Fibroblast of lung (primary cell): Measurements from ENCODE around the gene SCAF11.

Experiments
- CTCF ChIP-seq, 2 donors: IDR thresholded peaks in 1 of 2; conservative IDR thresholded peaks in 1 of 2; 1 replicate in 1 of 2; 2 replicates in 1 of 2; pipeline ENCODE4 v1.5.1; 2011 to 2012; ENCODE audit warnings: low read length in 2 of 2, control low read depth in 1 of 2, inconsistent platforms in 1 of 2, low read depth in 1 of 2, mild to moderate bottlenecking in 1 of 2
- EZH2 ChIP-seq: IDR thresholded peaks from 2 replicates; pipeline ENCODE4 v1.5.1; 2012; ENCODE audit warnings: low read length, control low read depth, mild to moderate bottlenecking; ENCODE audit errors: missing control alignments

- TF ChIP-seq CTCF (conservative IDR thresholded peaks at IDR 0.05 in 1 of 2, IDR thresholded peaks at IDR 0.05 in 1 of 2; ENCODE audit: low read depth in 1 of 2, low read length in 2 of 2) (no peak), EZH2 (no peak)
These were observed 21.3 kb downstream of the SCAF11 start for GRCh38 chr12:45969084-45969483.
